DMS 273 (cell line): ENCODE data around the gene TSPYL4.

Source experiments
- DNase-seq: peaks from one replicate; lab custom pipeline; 2025; ENCODE audit not compliant: unreplicated experiment; lab: John Stamatoyannopoulos, UW

TSPYL4 gene

GRCh38 chr6:116271149-116271708 lies 17.4 kb upstream of the TSPYL4 start:
- DNase-seq, result no peak

GRCh38 chr6:116268589-116269293 lies 14.9 kb upstream of the TSPYL4 start:
- peak; percentile 88 for DNase-seq

- no peak for DNase-seq
Measured at GRCh38 chr6:116267836-116268588, 14.1 kb upstream of the TSPYL4 start.

- DNase-seq, result no peak
Measured at GRCh38 chr6:116266803-116267202, 12.9 kb upstream of the TSPYL4 start.

- peak; percentile 18 for DNase-seq
Measured at GRCh38 chr6:116265041-116265829, 11.4 kb upstream of the TSPYL4 start.

GRCh38 chr6:116263353-116263752 lies 9.5 kb upstream of the TSPYL4 start:
- no peak for DNase-seq

- no peak for DNase-seq
Measured at GRCh38 chr6:116258520-116258919, 4.6 kb upstream of the TSPYL4 start.

- no peak for DNase-seq
Measured at GRCh38 chr6:116256694-116257093, 2.8 kb upstream of the TSPYL4 start.

- peak; percentile 13 for DNase-seq
Measured at GRCh38 chr6:116255246-116255800, 1.4 kb upstream of the TSPYL4 start.

- peak; percentile 6 for DNase-seq
Measured at GRCh38 chr6:116254297-116255056, 602 bp upstream of the TSPYL4 start.

GRCh38 chr6:116253188-116253504 lies 729 bp downstream of the TSPYL4 start:
- DNase-seq, result peak; percentile 36

- DNase-seq, result peak; percentile 32
Measured at GRCh38 chr6:116251568-116252384, 2.1 kb downstream of the TSPYL4 start.

- no peak for DNase-seq
Measured at GRCh38 chr6:116248577-116248976, 5.3 kb downstream of the TSPYL4 start.

- no peak for DNase-seq
Measured at GRCh38 chr6:116247285-116247684, 6.6 kb downstream of the TSPYL4 start.

- no peak for DNase-seq
Measured at GRCh38 chr6:116246089-116246488, 7.8 kb downstream of the TSPYL4 start.

- DNase-seq, result no peak
Measured at GRCh38 chr6:116244284-116244683, 9.6 kb downstream of the TSPYL4 start.

- DNase-seq, result no peak
Measured at GRCh38 chr6:116239856-116240255, 14.0 kb downstream of the TSPYL4 start.

- no peak for DNase-seq
Measured at GRCh38 chr6:116239256-116239655, 14.6 kb downstream of the TSPYL4 start.

GRCh38 chr6:116238083-116238482 lies 15.8 kb downstream of the TSPYL4 start:
- no peak for DNase-seq

GRCh38 chr6:116234689-116235088 lies 19.2 kb downstream of the TSPYL4 start:
- no peak for DNase-seq
